Measurements from ENCODE around the gene FBXL4. TPM values are rescaled to one million over a fixed set of nuclear protein-coding genes. Genes with fewer than 3 reads are reported as not detected.
A peak's percentile ranks its signal among the peaks of the same experiment; 100 is the strongest.

The FBXL4 gene
- total RNA-seq, 4 donors from 2014 or later, result 14.5 to 26.7 (median 18.3) TPM

GRCh38 chr6:98823428-98824161, 124.2 kb downstream of the FBXL4 start:
- WGBS, result 15% methylated on average over 12 of the region's 12 CpGs
- Histone ChIP-seq H3K9me3 (no peaks in the 10 kb centered on the region), H3K36me3 (no peaks in the 10 kb centered on the region), H3K4me3 (peak overlapping the region; percentile 21), H3K27ac (no peak overlapping the region), H3K27me3 (peaks cover 77% of the 10 kb centered on the region), H3K4me1 (peaks cover 29% of the 10 kb centered on the region)
- DNase-seq (ENCODE audit: low spot score in 2 of 2), result no peak
- TF ChIP-seq POLR2A (IDR thresholded peaks at IDR 0.05) (no peak), POLR2AphosphoS5 (IDR thresholded peaks at IDR 0.05) (no peak), EP300 (IDR thresholded peaks at IDR 0.05) (no peak)
- TF ChIP-seq, protein P1, sequence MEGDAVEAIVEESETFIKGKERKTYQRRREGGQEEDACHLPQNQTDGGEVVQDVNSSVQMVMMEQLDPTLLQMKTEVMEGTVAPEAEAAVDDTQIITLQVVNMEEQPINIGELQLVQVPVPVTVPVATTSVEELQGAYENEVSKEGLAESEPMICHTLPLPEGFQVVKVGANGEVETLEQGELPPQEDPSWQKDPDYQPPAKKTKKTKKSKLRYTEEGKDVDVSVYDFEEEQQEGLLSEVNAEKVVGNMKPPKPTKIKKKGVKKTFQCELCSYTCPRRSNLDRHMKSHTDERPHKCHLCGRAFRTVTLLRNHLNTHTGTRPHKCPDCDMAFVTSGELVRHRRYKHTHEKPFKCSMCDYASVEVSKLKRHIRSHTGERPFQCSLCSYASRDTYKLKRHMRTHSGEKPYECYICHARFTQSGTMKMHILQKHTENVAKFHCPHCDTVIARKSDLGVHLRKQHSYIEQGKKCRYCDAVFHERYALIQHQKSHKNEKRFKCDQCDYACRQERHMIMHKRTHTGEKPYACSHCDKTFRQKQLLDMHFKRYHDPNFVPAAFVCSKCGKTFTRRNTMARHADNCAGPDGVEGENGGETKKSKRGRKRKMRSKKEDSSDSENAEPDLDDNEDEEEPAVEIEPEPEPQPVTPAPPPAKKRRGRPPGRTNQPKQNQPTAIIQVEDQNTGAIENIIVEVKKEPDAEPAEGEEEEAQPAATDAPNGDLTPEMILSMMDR (IDR thresholded peaks at IDR 0.05), result no peak

GRCh38 chr6:98821756-98822405, 125.9 kb downstream of the FBXL4 start:
- 90% methylated on average over 2 of the region's 2 CpGs for WGBS
- Histone ChIP-seq H3K4me1 (peaks cover 15% of the 10 kb centered on the region), H3K27me3 (peaks cover 69% of the 10 kb centered on the region), H3K4me3 (no peak overlapping the region), H3K27ac (no peak overlapping the region), H3K9me3 (no peaks in the 10 kb centered on the region), H3K36me3 (no peaks in the 10 kb centered on the region)
- no peak for TF ChIP-seq EP300 (IDR thresholded peaks at IDR 0.05)
- no peak for TF ChIP-seq POLR2A (IDR thresholded peaks at IDR 0.05)
- TF ChIP-seq, protein P1 (IDR thresholded peaks at IDR 0.05), result no peak
- no peak for TF ChIP-seq POLR2AphosphoS5 (IDR thresholded peaks at IDR 0.05)
- DNase-seq (ENCODE audit: low spot score in 2 of 2), result no peak

Other genes with a start within 250 kb of the FBXL4 start
- gene POU3F2, start 113.4 kb downstream of the FBXL4 start, total RNA-seq, result not detected